ENCODE results near the gene ABHD2. TPM values are rescaled to one million over a fixed set of nuclear protein-coding genes. Genes with fewer than 3 reads are reported as not detected.
A peak's percentile ranks its signal among the peaks of the same experiment; 100 is the strongest.

The ABHD2 gene
- total RNA-seq, 1 donor from 2014 or later = 39.1 TPM

GRCh38 chr15:89149501-89150101 is 61.3 kb downstream of the ABHD2 start:
- Mint-ChIP-seq H3K4me3 (no peak overlapping the region), H3K36me3 (peaks cover 6% of the 10 kb centered on the region), H3K27me3 (ENCODE audit: low read depth) (no peaks in the 10 kb centered on the region), H3K4me1 (peaks cover 8% of the 10 kb centered on the region), H3K27ac (peak overlapping the region; percentile 39), H3K9me3 (no peaks in the 10 kb centered on the region)
- TF ChIP-seq, protein P1, sequence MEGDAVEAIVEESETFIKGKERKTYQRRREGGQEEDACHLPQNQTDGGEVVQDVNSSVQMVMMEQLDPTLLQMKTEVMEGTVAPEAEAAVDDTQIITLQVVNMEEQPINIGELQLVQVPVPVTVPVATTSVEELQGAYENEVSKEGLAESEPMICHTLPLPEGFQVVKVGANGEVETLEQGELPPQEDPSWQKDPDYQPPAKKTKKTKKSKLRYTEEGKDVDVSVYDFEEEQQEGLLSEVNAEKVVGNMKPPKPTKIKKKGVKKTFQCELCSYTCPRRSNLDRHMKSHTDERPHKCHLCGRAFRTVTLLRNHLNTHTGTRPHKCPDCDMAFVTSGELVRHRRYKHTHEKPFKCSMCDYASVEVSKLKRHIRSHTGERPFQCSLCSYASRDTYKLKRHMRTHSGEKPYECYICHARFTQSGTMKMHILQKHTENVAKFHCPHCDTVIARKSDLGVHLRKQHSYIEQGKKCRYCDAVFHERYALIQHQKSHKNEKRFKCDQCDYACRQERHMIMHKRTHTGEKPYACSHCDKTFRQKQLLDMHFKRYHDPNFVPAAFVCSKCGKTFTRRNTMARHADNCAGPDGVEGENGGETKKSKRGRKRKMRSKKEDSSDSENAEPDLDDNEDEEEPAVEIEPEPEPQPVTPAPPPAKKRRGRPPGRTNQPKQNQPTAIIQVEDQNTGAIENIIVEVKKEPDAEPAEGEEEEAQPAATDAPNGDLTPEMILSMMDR (IDR thresholded peaks at IDR 0.05; ENCODE audit: unreplicated experiment) = no peak
- no peak for DNase-seq (ENCODE audit: low spot score in 2 of 2, unreplicated experiment in 2 of 2)

DNA sequence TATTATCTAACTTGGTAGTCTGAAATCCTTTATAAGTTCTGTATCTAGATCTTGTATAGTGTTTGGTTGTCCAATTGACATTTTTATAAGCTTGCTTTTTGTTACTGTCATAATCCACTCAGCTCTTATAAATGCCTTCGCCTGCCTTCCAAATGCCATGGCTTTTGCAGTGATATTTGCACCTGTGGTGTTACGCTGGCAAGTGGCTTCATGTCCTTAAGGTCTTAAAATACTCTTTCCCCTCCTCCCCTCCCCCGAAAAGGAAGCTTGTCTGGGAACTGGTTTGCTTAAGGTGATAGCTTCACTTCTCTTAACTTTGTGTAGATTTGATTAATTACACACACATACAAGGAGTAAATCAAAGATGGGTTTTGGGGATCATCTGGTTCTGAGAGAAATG is 62.0 kb downstream of the ABHD2 start:
- no peaks in the 10 kb centered on the region for H3K27me3 Mint-ChIP-seq (ENCODE audit: low read depth)
- H3K9me3 Mint-ChIP-seq = no peaks in the 10 kb centered on the region
- no peak for DNase-seq (ENCODE audit: low spot score in 2 of 2, unreplicated experiment in 2 of 2)
- no peak overlapping the region for H3K4me3 Mint-ChIP-seq
- H3K36me3 Mint-ChIP-seq = peaks cover 9% of the 10 kb centered on the region
- H3K4me1 Mint-ChIP-seq = peaks cover 8% of the 10 kb centered on the region
- H3K27ac Mint-ChIP-seq = no peak overlapping the region
- TF ChIP-seq, protein P1 (IDR thresholded peaks at IDR 0.05; ENCODE audit: unreplicated experiment) = no peak

- H3K4me1 Mint-ChIP-seq = peaks cover 5% of the 10 kb centered on the region
- no peak for DNase-seq (ENCODE audit: low spot score in 2 of 2, unreplicated experiment in 2 of 2)
- no peak overlapping the region for H3K27ac Mint-ChIP-seq
- TF ChIP-seq, protein P1 (IDR thresholded peaks at IDR 0.05; ENCODE audit: unreplicated experiment) = no peak
- no peaks in the 10 kb centered on the region for H3K9me3 Mint-ChIP-seq
- no peaks in the 10 kb centered on the region for H3K27me3 Mint-ChIP-seq (ENCODE audit: low read depth)
- no peak overlapping the region for H3K4me3 Mint-ChIP-seq
- peaks cover 13% of the 10 kb centered on the region for H3K36me3 Mint-ChIP-seq
These were observed 62.8 kb downstream of the ABHD2 start for GRCh38 chr15:89150762-89151664.

- TF ChIP-seq, protein P1 (IDR thresholded peaks at IDR 0.05; ENCODE audit: unreplicated experiment) = no peak
- Mint-ChIP-seq H3K9me3 (no peaks in the 10 kb centered on the region), H3K27me3 (ENCODE audit: low read depth) (no peaks in the 10 kb centered on the region), H3K27ac (no peak overlapping the region), H3K36me3 (peaks cover 19% of the 10 kb centered on the region), H3K4me3 (no peak overlapping the region), H3K4me1 (no peaks in the 10 kb centered on the region)
- no peak for DNase-seq (ENCODE audit: low spot score in 2 of 2, unreplicated experiment in 2 of 2)
These were observed 66.9 kb downstream of the ABHD2 start for GRCh38 chr15:89155122-89155521.

DNA sequence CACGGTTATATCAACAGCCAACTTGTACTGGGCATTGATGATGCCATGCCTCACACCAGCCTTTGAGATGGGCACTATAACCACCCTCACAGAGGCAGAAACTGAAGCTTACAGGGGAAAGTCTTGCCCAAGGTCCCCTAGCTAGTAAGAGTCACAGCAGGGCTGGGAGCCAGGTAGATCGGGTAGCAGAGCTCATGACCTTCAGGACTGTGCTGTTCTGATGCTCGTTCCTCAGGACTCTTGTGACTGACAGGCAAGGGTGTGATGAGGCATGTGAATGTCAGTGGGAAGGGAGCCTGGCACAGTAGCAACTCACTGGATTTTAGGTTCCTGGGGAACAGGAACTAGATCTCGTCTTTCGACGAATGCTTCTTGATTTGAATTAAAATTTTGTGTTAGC is 67.4 kb downstream of the ABHD2 start:
- Mint-ChIP-seq H3K4me1 (no peaks in the 10 kb centered on the region), H3K9me3 (no peaks in the 10 kb centered on the region), H3K27ac (no peak overlapping the region), H3K36me3 (peaks cover 19% of the 10 kb centered on the region), H3K4me3 (no peak overlapping the region), H3K27me3 (ENCODE audit: low read depth) (no peaks in the 10 kb centered on the region)
- TF ChIP-seq, protein P1 (IDR thresholded peaks at IDR 0.05; ENCODE audit: unreplicated experiment) = no peak
- DNase-seq (ENCODE audit: low spot score in 2 of 2, unreplicated experiment in 2 of 2) = no peak

All from mesothelial cell of epicardium (in vitro differentiated cells).